IMR-90 (cell line): Measurements from ENCODE around the gene KRTAP9-9. TPM values are rescaled to one million over a fixed set of nuclear protein-coding genes. Genes with fewer than 3 reads are reported as not detected.
"Not testable (repeated sequence)": the region's sequence is repeated elsewhere in the genome, so short reads cannot be mapped to it uniquely, and the experiment has no call there.

Experiments used
- ATAC-seq: fragments of 200-7000 bp; cut with Tn5 transposase; 2 replicates; pipeline ENCODE4 v1.9.1; 2020; ENCODE audit warnings: low read depth, mild to moderate bottlenecking, moderate library complexity
- BruUV-seq: library from RNA; stranded (reverse); fragments of 400-500 nt; replicated peaks from 2 replicates; lab custom pipeline; 2021; lab: Mats Ljungman, UMichigan
- CTCF ChIA-PET: fragments of 300-600 bp; formaldehyde crosslinking; extraction: SDS; loops from one replicate; lab custom pipeline; 2021; ENCODE audit warnings: antibody characterized with exemption; lab: Yijun Ruan, JAX
- POLR2A ChIA-PET: fragments of 300-600 bp; sonication (Branson Sonifier 250); formaldehyde crosslinking; loops from one replicate; lab custom pipeline; 2022; ENCODE audit warnings: antibody characterized with exemption; ENCODE audit not compliant: unreplicated experiment; lab: Charles Lee
- DNase-seq: peaks from one replicate; pipeline ENCODE4 v3.0.0; 2013
- H2AFZ ChIP-seq: replicated peaks from 2 replicates; pipeline ENCODE3; 2013; ENCODE audit warnings: low read length, mild to moderate bottlenecking; ENCODE audit not compliant: poor library complexity
- H2AK5ac ChIP-seq: 2 replicates; pipeline ENCODE4 v1.6.1; 2013; ENCODE audit warnings: low read depth, low read length, inconsistent platforms
- H2AK9ac ChIP-seq: replicated peaks from 2 replicates; pipeline ENCODE3; 2013; ENCODE audit warnings: mild to moderate bottlenecking, low read depth, low read length, moderate library complexity; ENCODE audit not compliant: poor library complexity
- H2BK120ac ChIP-seq: 2 replicates; pipeline ENCODE4 v1.6.1; 2013; ENCODE audit warnings: low read depth, low read length, inconsistent platforms
- H2BK15ac ChIP-seq: 3 replicates; pipeline ENCODE4 v1.6.1; 2013; ENCODE audit warnings: low read depth, low read length, inconsistent platforms
- H2BK20ac ChIP-seq: 2 replicates; pipeline ENCODE4 v1.6.1; 2013; ENCODE audit warnings: low read depth, mild to moderate bottlenecking, inconsistent platforms, low read length, moderate library complexity
- H2BK5ac ChIP-seq: 2 replicates; pipeline ENCODE4 v1.6.1; 2013; ENCODE audit warnings: mild to moderate bottlenecking, low read depth, low read length, inconsistent platforms; ENCODE audit not compliant: poor library complexity, severe bottlenecking
- H3K14ac ChIP-seq: replicated peaks from 2 replicates; pipeline ENCODE4 v1.6.1; 2013; ENCODE audit warnings: low read depth, low read length, inconsistent platforms
- H3K18ac ChIP-seq: 2 replicates; pipeline ENCODE4 v1.6.1; 2013; ENCODE audit warnings: low read depth, low read length, control low read depth
- H3K23ac ChIP-seq: 2 replicates; pipeline ENCODE4 v1.6.1; 2013; ENCODE audit warnings: low read depth, low read length, inconsistent platforms
- H3K27ac ChIP-seq: 2 replicates; pipeline ENCODE4 v1.5.1; 2013; ENCODE audit warnings: mild to moderate bottlenecking, control low read depth, low read length; ENCODE audit not compliant: insufficient read depth
- H3K27me3 ChIP-seq: 2 replicates; pipeline ENCODE4 v1.6.1; 2013; ENCODE audit warnings: low read length; ENCODE audit not compliant: control insufficient read depth, insufficient read depth
- H3K36me3 ChIP-seq: 2 replicates; pipeline ENCODE4 v1.6.1; 2013; ENCODE audit warnings: low read length, mixed read lengths; ENCODE audit not compliant: control insufficient read depth, insufficient read depth
- H3K4ac ChIP-seq: 2 replicates; pipeline ENCODE4 v1.6.1; 2013; ENCODE audit warnings: low read depth, low read length, inconsistent platforms
- H3K4me1 ChIP-seq: 2 replicates; pipeline ENCODE4 v1.6.1; 2013; ENCODE audit warnings: low read length, mixed read lengths; ENCODE audit not compliant: control insufficient read depth, insufficient read depth
- H3K4me2 ChIP-seq: 2 replicates; pipeline ENCODE4 v1.6.1; 2013; ENCODE audit warnings: low read depth, mild to moderate bottlenecking, control low read depth, low read length, moderate library complexity
- H3K4me3 ChIP-seq: 2 replicates; pipeline ENCODE4 v1.5.1; 2013; ENCODE audit warnings: low read depth, mild to moderate bottlenecking, control low read depth, low read length, moderate library complexity; ENCODE audit not compliant: insufficient read depth
- H3K56ac ChIP-seq: 2 replicates; pipeline ENCODE4 v1.6.1; 2013; ENCODE audit warnings: low read length, inconsistent platforms; ENCODE audit not compliant: insufficient read depth; ENCODE audit errors: extremely low read depth
- H3K79me1 ChIP-seq, 2 experiments: 2 replicates each; pipeline ENCODE4 v1.6.1; 2013; ENCODE audit warnings: low read length in 2 of 2, inconsistent platforms in 1 of 2, low read depth in 1 of 2
- H3K9ac ChIP-seq: 2 replicates; pipeline ENCODE4 v1.6.1; 2013; ENCODE audit warnings: low read depth, low read length, control low read depth
- H3K9me1 ChIP-seq: 2 replicates; pipeline ENCODE4 v1.6.1; 2013; ENCODE audit warnings: low read length, inconsistent platforms; ENCODE audit not compliant: insufficient read depth
- H3K9me3 ChIP-seq: 2 replicates; pipeline ENCODE4 v1.6.1; 2013; ENCODE audit warnings: low read length; ENCODE audit not compliant: control insufficient read depth, insufficient read depth
- H4K20me1 ChIP-seq: 2 replicates; pipeline ENCODE4 v1.6.1; 2013; ENCODE audit warnings: low read length, inconsistent platforms; ENCODE audit not compliant: insufficient read depth
- H4K5ac ChIP-seq: 2 replicates; pipeline ENCODE4 v1.6.1; 2013; ENCODE audit warnings: mild to moderate bottlenecking, low read depth, low read length, control low read depth
- H4K8ac ChIP-seq, 2 experiments: 2 replicates each; pipeline ENCODE4 v1.6.1; 2013; ENCODE audit warnings: low read depth in 2 of 2, low read length in 2 of 2, control low read depth in 1 of 2, inconsistent platforms in 1 of 2
- H4K91ac ChIP-seq: 2 replicates; pipeline ENCODE4 v1.6.1; 2013; ENCODE audit warnings: low read depth, low read length, inconsistent platforms; ENCODE audit not compliant: insufficient read depth
- WGBS, 2 experiments: methylation state at CpG; one replicate each; pipeline versions ENCODE4 v1.1.5 to v1.1.7; 2013; ENCODE audit warnings: missing lambda C conversion rate in 2 of 2; ENCODE audit not compliant: insufficient read length in 1 of 2; ENCODE audit errors: extremely low coverage in 2 of 2; 5-methylcytosine and 5-hydroxymethylcytosine counted together
- dilution Hi-C: fragments of 300-500 bp; cut with HindIII; formaldehyde crosslinking; loops from one replicate; pipeline ENCODE4 v1.14.3; 2018; ENCODE audit warnings: low sequenced_read_pairs; ENCODE audit not compliant: unreplicated experiment
- in situ Hi-C: fragments of 300-500 bp; cut with MboI; formaldehyde crosslinking; loops from 3 replicates; pipeline ENCODE4 v1.14.3; 2019; ENCODE audit warnings: low sequenced_read_pairs, inconsistent platforms, mixed read lengths
- intact Hi-C: fragments of 100-400 bp; cut with micrococcal nuclease; formaldehyde crosslinking; loops from 2 replicates; pipeline ENCODE4 v1.10.0; 2022
- polyA plus RNA-seq, 3 experiments: library from polyadenylated mRNA; depleted of rRNA; stranded (reverse); fragments of >200 nt; gene quantifications; 2 replicates each; pipeline ENCODE4 v1.2.3, GENCODE V29; 2012; ENCODE audit warnings: low replicate concordance in 1 of 3
- total RNA-seq: library from RNA; depleted of rRNA; stranded (reverse); fragments of >200 nt; gene quantifications from 2 replicates; pipeline ENCODE4 v1.2.3, GENCODE V29; 2012

Gene KRTAP9-9
- total and polyA plus RNA-seq, 2 of the 4 experiments (the other 2 are of a cell fraction), result not detected

- H3K27me3 ChIP-seq, H2AFZ ChIP-seq, CTCF ChIA-PET, H3K9ac ChIP-seq, H3K27ac ChIP-seq, H3K23ac ChIP-seq, H2BK120ac ChIP-seq, H3K56ac ChIP-seq, H3K4me2 ChIP-seq, in situ Hi-C loops, H3K14ac ChIP-seq, H3K9me1 ChIP-seq, H4K20me1 ChIP-seq, H3K36me3 ChIP-seq, POLR2A ChIA-PET, DNase-seq, H2BK20ac ChIP-seq, H3K4me1 ChIP-seq, H4K8ac ChIP-seq, dilution Hi-C loops, H2AK5ac ChIP-seq, H4K91ac ChIP-seq, H3K9me3 ChIP-seq, H2BK5ac ChIP-seq, H4K5ac ChIP-seq, BruUV-seq, H2AK9ac ChIP-seq, H3K79me1 ChIP-seq, H3K18ac ChIP-seq, ATAC-seq, H3K4ac ChIP-seq, H3K4me3 ChIP-seq, intact Hi-C loops, H2BK15ac ChIP-seq: not testable (repeated sequence)
- WGBS, 2 experiments, result no CpG with 5 or more reads among the region's 1 CpG
Observed at GRCh38 chr17:41232399-41233105, 22.6 kb upstream of the KRTAP9-9 start, which contains the start of gene KRTAP9-3. TSS of gene KRTAP9-3 (plus strand) at chr17:41232449. CDS start at chr17:41232502, 53 bp downstream.

DNA sequence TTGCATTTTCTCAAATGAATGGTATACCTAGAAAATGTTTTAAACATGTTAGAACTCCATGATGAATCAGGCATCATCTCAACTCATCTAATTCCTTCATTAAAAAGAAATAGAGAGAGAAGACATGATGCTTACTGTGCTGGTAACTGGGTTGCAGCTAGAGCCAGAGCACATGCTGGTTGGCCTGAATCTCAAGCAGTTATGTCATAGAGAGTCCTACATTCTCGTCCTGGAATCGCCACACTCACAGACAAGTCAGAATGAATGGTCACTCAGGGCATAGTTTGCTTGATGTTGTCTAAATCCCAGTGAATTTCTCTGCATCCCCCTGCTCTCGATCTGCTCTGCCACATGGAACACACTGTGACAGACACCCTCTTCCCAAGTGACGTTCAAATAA is 18.1 kb upstream of the KRTAP9-9 start:
- POLR2A ChIA-PET, H3K27ac ChIP-seq, H3K9me3 ChIP-seq, H4K8ac ChIP-seq, H3K4me1 ChIP-seq, BruUV-seq, H3K4me3 ChIP-seq, H3K9ac ChIP-seq, H3K27me3 ChIP-seq, intact Hi-C loops, H3K36me3 ChIP-seq, H3K23ac ChIP-seq, DNase-seq, H2BK20ac ChIP-seq, dilution Hi-C loops, H3K9me1 ChIP-seq, ATAC-seq, H4K5ac ChIP-seq, H2BK15ac ChIP-seq, H4K91ac ChIP-seq, H2AK5ac ChIP-seq, in situ Hi-C loops, H2AFZ ChIP-seq, H3K4ac ChIP-seq, H4K20me1 ChIP-seq, CTCF ChIA-PET, H3K56ac ChIP-seq, H3K14ac ChIP-seq, H2BK120ac ChIP-seq, H3K79me1 ChIP-seq, H2BK5ac ChIP-seq, H3K18ac ChIP-seq, H3K4me2 ChIP-seq, H2AK9ac ChIP-seq: not testable (repeated sequence)
- no CpG with 5 or more reads among the region's 4 CpGs for WGBS, 2 experiments
